Panc1 (cell line): ENCODE data around the gene ZNF609. TPM values are rescaled to one million over a fixed set of nuclear protein-coding genes. Genes with fewer than 3 reads are reported as not detected.

Source experiments
- ATAC-seq: fragments of 200-7000 bp; cut with Tn5 transposase; 2 replicates; pipeline ENCODE4 v1.9.1; 2020; ENCODE audit warnings: mild to moderate bottlenecking, moderate library complexity
- BruUV-seq: library from RNA; stranded (reverse); fragments of 400-500 nt; replicated peaks from 2 replicates; lab custom pipeline; 2021; lab: Mats Ljungman, UMichigan
- CTCF ChIA-PET: fragments of 300-600 bp; sonication (Branson Sonifier 250); formaldehyde crosslinking; loops from one replicate; lab custom pipeline; 2022; ENCODE audit warnings: antibody characterized with exemption; lab: Charles Lee
- POLR2A ChIA-PET: fragments of 300-600 bp; sonication (Branson Sonifier 250); formaldehyde crosslinking; loops from one replicate; lab custom pipeline; 2022; ENCODE audit warnings: antibody characterized with exemption; lab: Charles Lee
- DNase-seq: peaks from one replicate; pipeline ENCODE4 v3.0.0-alpha.2; 2010; ENCODE audit warnings: low read depth, low spot score
- H3K27ac ChIP-seq: 2 replicates; pipeline ENCODE4 v1.5.1; 2011; ENCODE audit warnings: mild to moderate bottlenecking, low read length, inconsistent platforms
- H3K27me3 ChIP-seq: fragments of 200-500 bp; sonication (Bioruptor generic); 2 replicates; pipeline ENCODE4 v1.6.0; 2014; ENCODE audit warnings: low read length, inconsistent platforms; ENCODE audit not compliant: control insufficient read depth, insufficient read depth
- H3K36me3 ChIP-seq: fragments of 200-500 bp; sonication (Bioruptor generic); 2 replicates; pipeline ENCODE4 v1.5.1; 2014; ENCODE audit warnings: inconsistent platforms, mild to moderate bottlenecking, low read length, moderate library complexity; ENCODE audit not compliant: control insufficient read depth, insufficient read depth
- H3K4me1 ChIP-seq: 2 replicates; pipeline ENCODE4 v1.5.1; 2011; ENCODE audit warnings: inconsistent platforms, mild to moderate bottlenecking, low read length, moderate library complexity; ENCODE audit not compliant: control insufficient read depth, insufficient read depth
- H3K4me3 ChIP-seq, 2 experiments: 2 replicates each; pipeline ENCODE4 v1.5.1; 2011 to 2012; ENCODE audit warnings: low read depth in 2 of 2, low read length in 2 of 2, mild to moderate bottlenecking in 2 of 2, inconsistent platforms in 1 of 2, moderate library complexity in 1 of 2
- H3K9me3 ChIP-seq: fragments of 200-500 bp; sonication (Bioruptor generic); 2 replicates; pipeline ENCODE4 v1.5.1; 2014; ENCODE audit warnings: low read depth, mild to moderate bottlenecking, inconsistent platforms, low read length, moderate library complexity; ENCODE audit not compliant: control insufficient read depth, insufficient read depth
- CTCF ChIP-seq: fragments of 450-650 bp; IDR thresholded peaks from 2 replicates; pipeline ENCODE4 v1.5.1; 2017; ENCODE audit warnings: mild to moderate bottlenecking
- POLR2AphosphoS5 ChIP-seq: IDR thresholded peaks from 2 replicates; pipeline ENCODE4 v1.6.1; 2012; ENCODE audit warnings: mild to moderate bottlenecking, low read depth, low read length, moderate library complexity
- SIN3A ChIP-seq: IDR thresholded peaks from 2 replicates; pipeline ENCODE4 v1.6.1; 2012; ENCODE audit warnings: low read depth, mild to moderate bottlenecking, low read length, moderate library complexity, borderline replicate concordance; ENCODE audit not compliant: insufficient read depth
- TCF7L2 ChIP-seq: IDR thresholded peaks from 2 replicates; pipeline ENCODE4 v1.6.1; 2011; ENCODE audit warnings: mild to moderate bottlenecking, low read depth, low read length, inconsistent platforms
- in situ Hi-C: cut with HindIII; loops from 2 replicates; pipeline ENCODE4 v1.10.0; 2016; ENCODE audit warnings: low sequenced_read_pairs, low pct_unique_long_range_greater_than_20kb
- intact Hi-C: fragments of 100-400 bp; cut with micrococcal nuclease; formaldehyde crosslinking; loops from one replicate; pipeline ENCODE4 v1.10.0; 2022; ENCODE audit not compliant: unreplicated experiment
- total RNA-seq: library from RNA; stranded (reverse); gene quantifications from one replicate; pipeline ENCODE4 v1.2.1, GENCODE V29; 2021; ENCODE audit not compliant: unreplicated experiment
- TF ChIP-seq, protein P1 (sequence below), 2 experiments: IDR thresholded peaks; 2 replicates each; pipeline ENCODE4 v1.6.1; 2011 to 2012; ENCODE audit warnings: low read depth in 2 of 2, control low read depth in 1 of 2, low read length in 1 of 2, mild to moderate bottlenecking in 1 of 2, moderate library complexity in 1 of 2; ENCODE audit not compliant: insufficient read depth in 1 of 2

Gene ZNF609
- total RNA-seq, 1 experiment from 2014 or later: 47.2 TPM

DNA sequence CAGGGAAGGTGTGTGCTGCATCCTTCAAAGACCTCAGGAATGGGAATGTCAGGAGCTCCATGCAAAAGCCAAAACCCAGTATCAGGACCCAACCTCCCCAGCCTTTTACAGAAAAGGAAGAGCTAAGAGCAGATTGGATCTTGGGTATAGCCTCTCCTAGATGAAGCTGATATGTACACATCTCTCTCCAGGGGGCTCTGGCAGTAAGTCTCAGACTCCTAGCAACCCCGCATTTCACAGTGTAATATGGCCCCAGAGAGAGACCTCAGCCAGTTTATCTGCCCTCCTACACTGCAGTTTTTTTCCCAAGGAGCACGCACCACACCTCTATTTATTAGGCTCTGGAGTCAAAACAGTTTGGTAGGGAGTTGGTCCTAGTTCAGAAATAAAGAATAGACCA is 226.8 kb downstream of the ZNF609 start:
- Histone ChIP-seq H3K4me3 (no peak overlapping the region), H3K27me3 (no peaks in the 10 kb centered on the region), H3K27ac (no peak overlapping the region), H3K36me3 (peaks cover 13% of the 10 kb centered on the region; the same call in 1 of the 2 replicates), H3K9me3 (no peaks in the 10 kb centered on the region), H3K4me1 (peaks cover 17% of the 10 kb centered on the region; the same call in 1 of the 2 replicates)
- in situ Hi-C loops (no loop called here), intact Hi-C loops (loop anchor here (2.0 to 10.0 kb wide), 3 partner anchors 42 to 262 kb away; no protein-coding TSS in a partner anchor)
- DNase-seq: no peak
- TF ChIP-seq TCF7L2 (no peak), CTCF (no peak), SIN3A (no peak), POLR2AphosphoS5 (no peak)
- TF ChIP-seq, protein P1, sequence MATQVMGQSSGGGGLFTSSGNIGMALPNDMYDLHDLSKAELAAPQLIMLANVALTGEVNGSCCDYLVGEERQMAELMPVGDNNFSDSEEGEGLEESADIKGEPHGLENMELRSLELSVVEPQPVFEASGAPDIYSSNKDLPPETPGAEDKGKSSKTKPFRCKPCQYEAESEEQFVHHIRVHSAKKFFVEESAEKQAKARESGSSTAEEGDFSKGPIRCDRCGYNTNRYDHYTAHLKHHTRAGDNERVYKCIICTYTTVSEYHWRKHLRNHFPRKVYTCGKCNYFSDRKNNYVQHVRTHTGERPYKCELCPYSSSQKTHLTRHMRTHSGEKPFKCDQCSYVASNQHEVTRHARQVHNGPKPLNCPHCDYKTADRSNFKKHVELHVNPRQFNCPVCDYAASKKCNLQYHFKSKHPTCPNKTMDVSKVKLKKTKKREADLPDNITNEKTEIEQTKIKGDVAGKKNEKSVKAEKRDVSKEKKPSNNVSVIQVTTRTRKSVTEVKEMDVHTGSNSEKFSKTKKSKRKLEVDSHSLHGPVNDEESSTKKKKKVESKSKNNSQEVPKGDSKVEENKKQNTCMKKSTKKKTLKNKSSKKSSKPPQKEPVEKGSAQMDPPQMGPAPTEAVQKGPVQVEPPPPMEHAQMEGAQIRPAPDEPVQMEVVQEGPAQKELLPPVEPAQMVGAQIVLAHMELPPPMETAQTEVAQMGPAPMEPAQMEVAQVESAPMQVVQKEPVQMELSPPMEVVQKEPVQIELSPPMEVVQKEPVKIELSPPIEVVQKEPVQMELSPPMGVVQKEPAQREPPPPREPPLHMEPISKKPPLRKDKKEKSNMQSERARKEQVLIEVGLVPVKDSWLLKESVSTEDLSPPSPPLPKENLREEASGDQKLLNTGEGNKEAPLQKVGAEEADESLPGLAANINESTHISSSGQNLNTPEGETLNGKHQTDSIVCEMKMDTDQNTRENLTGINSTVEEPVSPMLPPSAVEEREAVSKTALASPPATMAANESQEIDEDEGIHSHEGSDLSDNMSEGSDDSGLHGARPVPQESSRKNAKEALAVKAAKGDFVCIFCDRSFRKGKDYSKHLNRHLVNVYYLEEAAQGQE (IDR thresholded peaks at IDR 0.05; ENCODE audit: insufficient read depth in 1 of 2, low read depth in 2 of 2, low read length in 1 of 2): no peak
- ChIA-PET POLR2A (no interaction called here), CTCF (interaction anchor here (0.5 to 2.9 kb wide), 3 partner anchors 14 to 135 kb away, joined by 4 to 35 read pairs (median 4); no protein-coding TSS in a partner anchor)
- no peak for ATAC-seq
- no TSS peak for BruUV-seq

GRCh38 chr15:64687688-64688087 is 227.3 kb downstream of the ZNF609 start:
- H3K4me3 ChIP-seq: no peak overlapping the region
- peaks cover 13% of the 10 kb centered on the region; the same call in 1 of the 2 replicates for H3K36me3 ChIP-seq
- ChIA-PET POLR2A (no interaction called here), CTCF (interaction anchor here (2.9 kb wide), 1 partner anchor 40 kb away, joined by 35 read pairs; no protein-coding TSS in a partner anchor)
- in situ Hi-C loops (no loop called here), intact Hi-C loops (loop anchor here (2.0 to 10.0 kb wide), 3 partner anchors 41 to 263 kb away; no protein-coding TSS in a partner anchor)
- no peaks in the 10 kb centered on the region for H3K27me3 ChIP-seq
- TSS peak; percentile 90 for BruUV-seq
- no peak overlapping the region for H3K27ac ChIP-seq
- no peaks in the 10 kb centered on the region for H3K9me3 ChIP-seq
- TF ChIP-seq, protein P1 (IDR thresholded peaks at IDR 0.05; ENCODE audit: insufficient read depth in 1 of 2, low read depth in 2 of 2, low read length in 1 of 2): no peak
- TF ChIP-seq POLR2AphosphoS5: no peak
- no peak for TF ChIP-seq SIN3A
- no peak for TF ChIP-seq TCF7L2
- no peak for TF ChIP-seq CTCF
- DNase-seq (no peak), ATAC-seq (no peak)
- peaks cover 17% of the 10 kb centered on the region; the same call in 1 of the 2 replicates for H3K4me1 ChIP-seq
